Stimulated activated CD4-positive, alpha-beta T cell treated with anti-CD3 and anti-CD28 coated beads, Interleukin-4, amount 100 ng/mL, for 48 hours (primary cell): Measurements from ENCODE around the gene KBTBD13.
A peak's percentile ranks its signal among the peaks of the same experiment; 100 is the strongest.
"Not testable (repeated sequence)": the region's sequence is repeated elsewhere in the genome, so short reads cannot be mapped to it uniquely, and the experiment has no call there.

Experiments
- DNase-seq, 2 donors: peaks; one replicate each; pipeline ENCODE4 v3.0.0-alpha.2; 2020; ENCODE audit warnings: low read depth in 2 of 2

The KBTBD13 gene

DNA sequence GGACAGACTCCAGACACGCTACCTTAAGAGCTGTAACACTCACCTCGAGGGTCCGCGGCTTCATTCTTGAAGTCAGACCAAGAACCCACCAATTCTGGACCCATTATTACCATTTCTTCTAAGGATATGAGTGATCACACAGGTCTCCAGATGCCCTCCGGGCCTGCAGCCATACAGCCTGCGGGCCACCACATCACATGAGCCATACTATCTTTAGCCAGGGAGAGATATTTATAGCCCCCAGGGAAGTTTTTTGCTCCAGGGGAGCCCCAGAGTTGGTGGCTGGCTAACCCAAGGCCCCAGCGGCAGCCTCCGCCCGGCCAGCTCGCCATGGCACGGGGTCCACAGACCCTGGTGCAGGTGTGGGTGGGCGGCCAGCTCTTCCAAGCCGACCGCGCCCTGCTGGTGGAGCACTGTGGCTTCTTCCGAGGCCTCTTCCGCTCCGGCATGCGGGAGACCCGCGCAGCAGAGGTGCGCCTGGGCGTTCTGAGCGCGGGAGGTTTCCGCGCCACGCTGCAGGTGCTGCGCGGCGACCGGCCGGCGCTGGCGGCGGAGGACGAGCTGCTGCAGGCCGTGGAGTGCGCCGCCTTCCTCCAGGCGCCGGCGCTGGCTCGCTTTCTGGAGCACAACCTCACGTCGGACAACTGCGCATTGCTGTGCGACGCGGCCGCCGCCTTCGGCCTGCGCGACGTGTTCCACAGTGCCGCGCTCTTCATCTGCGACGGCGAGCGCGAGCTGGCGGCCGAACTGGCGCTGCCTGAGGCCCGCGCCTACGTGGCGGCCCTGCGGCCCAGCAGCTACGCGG lies at the start of gene KBTBD13:
Gene KBTBD13, plus strand, starts transcription at position 261 of the 805 bp plus-strand sequence. Its CDS starts 70 bp downstream, at position 331.
- no peak for DNase-seq

DNA sequence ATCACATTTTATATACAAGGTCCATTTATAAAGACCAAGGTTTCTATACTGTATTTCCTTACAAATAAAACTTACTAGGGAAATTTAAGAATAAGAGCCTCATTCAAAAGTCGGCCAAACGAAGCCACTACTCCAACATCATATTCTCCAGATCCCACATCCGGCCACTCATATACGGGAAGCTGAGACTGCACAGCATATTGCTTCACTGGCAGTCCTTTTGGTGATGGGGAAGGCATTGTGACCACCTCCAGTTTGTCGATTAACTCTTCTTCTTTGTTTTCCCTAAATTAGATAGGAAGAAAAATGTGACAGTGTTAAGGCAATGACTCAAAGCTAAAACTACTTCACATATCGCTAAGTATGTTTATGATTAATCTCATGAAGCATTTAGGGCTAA lies 49.8 kb upstream of the KBTBD13 start:
- DNase-seq = no peak

DNA sequence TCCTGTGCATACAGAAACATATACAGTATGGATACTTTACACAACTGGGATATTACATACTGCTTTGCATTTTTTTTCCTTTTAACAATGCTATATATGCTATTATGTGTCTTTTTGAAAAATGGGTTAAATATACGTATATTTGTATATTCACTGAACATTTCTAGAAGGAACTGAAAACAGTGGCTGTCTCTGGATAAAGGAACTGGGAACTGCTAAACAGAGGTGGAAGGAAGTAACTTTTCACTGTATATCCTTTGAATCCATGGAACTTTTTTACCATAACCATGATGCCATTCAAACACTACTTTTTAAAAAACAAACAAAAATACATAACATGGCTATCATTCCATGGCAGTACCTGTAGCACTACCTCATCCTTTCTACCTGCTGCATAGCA lies 49.0 kb upstream of the KBTBD13 start:
- DNase-seq = no peak

GRCh38 chr15:65028338-65028737 lies 48.2 kb upstream of the KBTBD13 start:
- DNase-seq = no peak

GRCh38 chr15:65028921-65029735 lies 47.4 kb upstream of the KBTBD13 start, which contains the start of gene MTFMT:
Gene MTFMT, minus strand, starts transcription at chr15:65029639. Its CDS starts 26 bp downstream, at chr15:65029613.
- DNase-seq = peak; percentile 95 to 97

- no peak for DNase-seq
Observed at GRCh38 chr15:65029736-65030208, 46.8 kb upstream of the KBTBD13 start.

- DNase-seq = peak; percentile 19 to 24
Observed at GRCh38 chr15:65032801-65033537, 43.6 kb upstream of the KBTBD13 start.

DNA sequence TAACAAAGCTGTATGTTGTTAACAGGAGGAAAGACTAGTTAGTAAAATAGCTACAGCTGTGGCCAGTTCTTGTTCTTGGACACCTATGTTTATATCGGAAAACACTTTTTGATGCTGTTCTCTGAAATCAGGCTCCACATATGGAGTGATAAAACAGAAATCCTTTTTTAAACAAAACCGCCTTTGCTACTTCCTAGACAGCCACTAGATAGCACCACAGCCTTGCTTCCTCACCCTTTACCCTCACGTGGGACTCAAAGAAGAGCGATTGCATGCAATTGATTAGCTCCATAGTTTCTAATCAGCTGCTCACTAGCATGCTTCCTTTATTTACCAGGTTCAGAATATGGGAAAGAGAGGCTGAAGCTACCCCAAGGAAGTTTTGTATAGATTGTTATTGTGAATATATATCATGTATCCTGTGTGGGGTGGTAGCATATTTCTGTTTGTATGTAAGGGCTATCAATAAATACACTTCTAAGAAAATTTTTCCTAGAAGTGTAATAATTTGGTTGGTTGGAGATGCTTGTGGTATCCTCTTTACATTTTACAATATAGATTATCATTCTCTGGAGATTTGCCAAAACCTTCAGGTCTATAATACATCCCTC lies 42.8 kb upstream of the KBTBD13 start:
- DNase-seq = no peak

DNA sequence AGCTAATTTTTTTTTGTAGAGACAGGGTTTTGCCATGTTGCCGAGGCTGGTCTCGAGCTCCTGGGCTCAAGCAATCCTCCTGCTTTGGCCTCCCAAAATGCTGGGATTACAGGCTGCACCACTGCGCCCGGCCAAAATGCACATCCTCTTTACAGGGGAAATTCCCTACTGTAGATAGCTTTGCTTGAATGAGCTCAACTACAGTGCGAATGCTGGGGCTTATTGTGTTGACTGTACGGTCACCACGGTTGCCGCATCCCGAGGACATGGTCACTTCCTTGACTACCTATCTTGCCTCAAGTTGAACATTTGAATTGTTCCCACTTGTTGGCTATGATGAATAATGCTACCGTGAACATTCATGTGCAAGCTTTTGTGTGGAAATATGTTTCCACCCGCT lies 41.8 kb upstream of the KBTBD13 start:
- DNase-seq = no peak

GRCh38 chr15:65037309-65037708 lies 39.2 kb upstream of the KBTBD13 start:
- DNase-seq = no peak

DNA sequence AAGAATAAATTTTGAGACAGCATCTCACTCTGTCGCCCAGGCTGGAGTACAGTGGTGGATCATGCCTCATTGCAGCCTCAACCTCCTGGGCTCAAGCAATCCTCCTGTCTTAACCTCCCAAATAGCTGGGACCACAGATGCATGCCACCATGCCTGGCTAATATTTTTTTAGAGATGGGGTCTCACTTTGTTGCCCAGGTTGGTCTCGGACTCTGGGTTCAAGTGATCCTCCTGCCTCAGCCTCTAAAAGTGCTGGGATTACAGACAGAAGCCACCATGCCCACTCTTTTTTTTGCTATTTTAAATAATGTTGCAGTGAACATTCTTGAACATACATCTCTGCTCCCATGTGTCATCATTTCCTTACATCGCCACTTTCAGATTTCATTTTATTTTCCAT lies 38.1 kb upstream of the KBTBD13 start:
- no peak for DNase-seq

DNA sequence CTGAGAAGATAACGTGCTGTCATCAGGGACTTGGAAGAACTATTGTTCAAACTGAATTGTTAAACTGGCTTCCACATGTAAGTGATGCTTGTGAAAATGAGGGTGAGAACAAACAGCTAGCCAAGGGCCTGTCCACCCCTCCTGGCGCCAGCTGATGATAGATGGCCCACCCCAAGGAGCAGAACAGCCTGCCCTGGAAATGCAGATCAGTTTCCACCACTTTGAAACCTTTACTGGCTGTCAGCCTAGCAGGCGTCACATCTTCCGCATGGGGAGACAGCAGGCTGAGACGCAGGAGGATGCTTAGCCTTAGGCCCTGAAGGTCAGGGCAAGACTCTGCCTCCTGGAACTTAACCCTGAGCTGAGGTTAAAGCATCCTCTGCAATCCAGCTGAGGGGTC lies 37.7 kb upstream of the KBTBD13 start:
- DNase-seq = no peak

DNA sequence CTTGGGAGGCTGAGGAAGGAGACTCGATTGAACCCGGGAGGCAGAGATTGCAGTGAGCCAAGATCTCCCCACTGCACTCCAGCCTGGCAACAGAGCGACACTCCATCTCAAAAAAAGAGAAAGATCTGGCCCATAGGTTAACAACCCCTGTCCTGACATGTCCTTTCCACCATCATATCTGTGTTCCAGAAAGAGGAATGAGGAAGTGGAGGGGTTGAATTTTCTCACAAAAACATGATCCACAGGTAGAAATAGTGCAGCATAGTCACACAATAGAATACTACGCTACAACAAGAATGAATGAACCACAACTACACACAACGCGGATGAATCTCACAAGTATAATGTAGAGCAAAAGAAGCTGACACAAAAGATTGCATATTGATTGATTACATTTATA lies 36.1 kb upstream of the KBTBD13 start:
- no peak for DNase-seq

GRCh38 chr15:65041787-65042186 lies 34.8 kb upstream of the KBTBD13 start:
- DNase-seq = no peak

GRCh38 chr15:65042776-65043327 lies 33.7 kb upstream of the KBTBD13 start:
- DNase-seq = no peak

DNA sequence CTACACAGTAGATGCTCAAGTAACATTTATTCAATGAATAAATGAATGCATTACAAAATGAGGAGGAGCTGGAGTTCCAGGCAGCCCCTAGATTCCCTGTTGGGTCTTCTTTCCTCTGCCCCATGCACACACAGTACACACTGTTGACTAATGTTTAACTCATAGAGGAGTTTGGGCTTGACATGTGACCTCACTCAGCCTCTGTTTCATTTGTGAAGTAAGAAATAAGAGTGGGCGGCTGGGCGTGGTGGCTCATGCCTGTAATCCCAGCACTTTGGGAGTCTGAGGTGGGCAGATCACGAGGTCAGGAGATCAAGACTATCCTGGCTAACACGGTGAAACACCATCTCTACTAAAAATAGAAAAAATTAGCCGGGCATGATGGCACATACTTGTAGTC lies 32.3 kb upstream of the KBTBD13 start:
- not testable (repeated sequence) for DNase-seq

GRCh38 chr15:65044724-65045481 lies 31.6 kb upstream of the KBTBD13 start, which contains the start of gene SLC51B:
Gene SLC51B, plus strand, starts transcription at chr15:65045387. Its CDS starts 4,618 bp downstream, at chr15:65050005.
- no peak for DNase-seq

DNA sequence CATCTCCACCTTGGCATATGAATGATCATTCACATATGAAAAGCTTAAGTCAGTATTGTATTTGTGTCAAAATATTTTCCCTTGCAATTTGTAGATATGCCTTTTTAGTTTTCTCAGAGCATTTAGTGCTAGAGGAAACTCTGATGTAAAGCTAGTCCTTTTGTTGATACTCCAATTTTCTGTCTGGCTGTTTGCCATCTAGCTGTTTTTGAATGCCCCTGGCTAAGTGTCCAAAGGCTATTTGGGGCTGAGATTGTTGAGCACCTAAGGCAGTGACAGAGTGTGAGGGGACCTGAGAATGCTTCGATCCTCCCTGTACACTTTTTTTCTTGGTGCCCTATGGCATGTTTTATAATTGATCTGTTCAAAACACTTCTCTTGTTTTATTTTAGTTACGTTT lies 28.3 kb upstream of the KBTBD13 start:
- no peak for DNase-seq

- DNase-seq = peak; percentile 87 to 88
Observed at GRCh38 chr15:65049418-65049840, 27.1 kb upstream of the KBTBD13 start.

DNA sequence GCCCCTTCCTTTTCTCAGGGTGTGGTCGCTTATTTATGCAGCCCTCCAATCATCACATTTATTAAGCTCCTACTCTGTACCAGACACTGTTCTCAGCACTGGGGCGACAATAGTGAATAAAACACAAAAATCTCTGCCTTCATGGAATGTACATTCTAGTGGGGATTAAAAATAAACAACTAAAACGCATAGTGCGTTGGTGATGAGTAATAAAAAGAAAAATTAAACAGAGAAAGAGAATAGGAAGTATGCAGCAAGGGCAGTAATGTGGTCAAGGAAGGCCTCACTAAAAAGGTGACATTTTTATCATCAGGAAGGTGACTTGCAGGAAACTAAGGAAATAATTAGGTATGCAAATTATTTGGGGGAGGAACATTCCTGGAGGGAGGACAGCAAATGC lies 26.3 kb upstream of the KBTBD13 start:
- DNase-seq = no peak
